GM18498 (cell line): Measurements from ENCODE around the gene PPP1R13B.
A peak's percentile ranks its signal among the peaks of the same experiment; 100 is the strongest.

Source experiments
- ATAC-seq: cut with Tn5 transposase; IDR thresholded peaks from one replicate; pipeline ENCODE4 v1.9.1; 2021; ENCODE audit warnings: mild to moderate bottlenecking, moderate library complexity; ENCODE audit not compliant: unreplicated experiment

Gene PPP1R13B

GRCh38 chr14:103702497-103703432 lies 144.6 kb downstream of the PPP1R13B start:
- ATAC-seq = no peak

- no peak for ATAC-seq
Measured at GRCh38 chr14:103702095-103702494, 145.3 kb downstream of the PPP1R13B start.

DNA sequence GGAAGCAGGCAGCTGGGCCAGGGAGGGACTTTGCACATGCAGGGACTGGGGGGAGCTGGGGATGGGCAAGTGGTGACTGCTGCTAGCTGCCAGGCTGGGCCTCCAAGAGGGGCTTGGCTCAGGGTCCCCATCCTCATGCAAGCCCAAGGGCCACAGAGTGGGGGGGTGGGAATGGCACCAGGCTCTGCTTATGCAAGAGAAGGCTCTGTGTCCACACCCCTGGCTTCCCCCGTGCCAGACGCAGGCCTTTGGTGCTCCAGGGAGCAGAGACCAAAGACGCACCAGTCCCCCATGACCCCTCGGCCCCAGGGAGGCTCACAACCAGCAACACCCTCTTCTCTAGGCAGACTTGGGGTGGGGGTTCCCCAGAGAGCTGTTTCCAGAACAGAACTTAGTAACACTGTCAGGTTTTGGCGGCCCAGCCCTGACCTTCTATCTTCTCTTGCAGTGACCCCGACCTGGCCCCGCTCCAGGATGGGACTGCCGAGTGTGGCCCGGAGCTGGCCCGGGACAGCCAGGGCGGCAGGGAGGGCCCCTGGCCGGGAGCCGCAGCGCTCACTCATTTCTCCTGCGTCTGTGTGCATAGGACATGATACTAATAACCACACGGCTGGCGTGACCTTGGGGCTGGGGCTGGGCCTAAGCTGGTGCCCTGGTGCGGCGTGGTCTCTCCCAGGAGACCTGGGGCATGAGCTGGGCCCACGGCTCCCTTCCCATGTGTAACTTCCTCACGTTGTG lies 146.5 kb downstream of the PPP1R13B start:
- no peak for ATAC-seq

DNA sequence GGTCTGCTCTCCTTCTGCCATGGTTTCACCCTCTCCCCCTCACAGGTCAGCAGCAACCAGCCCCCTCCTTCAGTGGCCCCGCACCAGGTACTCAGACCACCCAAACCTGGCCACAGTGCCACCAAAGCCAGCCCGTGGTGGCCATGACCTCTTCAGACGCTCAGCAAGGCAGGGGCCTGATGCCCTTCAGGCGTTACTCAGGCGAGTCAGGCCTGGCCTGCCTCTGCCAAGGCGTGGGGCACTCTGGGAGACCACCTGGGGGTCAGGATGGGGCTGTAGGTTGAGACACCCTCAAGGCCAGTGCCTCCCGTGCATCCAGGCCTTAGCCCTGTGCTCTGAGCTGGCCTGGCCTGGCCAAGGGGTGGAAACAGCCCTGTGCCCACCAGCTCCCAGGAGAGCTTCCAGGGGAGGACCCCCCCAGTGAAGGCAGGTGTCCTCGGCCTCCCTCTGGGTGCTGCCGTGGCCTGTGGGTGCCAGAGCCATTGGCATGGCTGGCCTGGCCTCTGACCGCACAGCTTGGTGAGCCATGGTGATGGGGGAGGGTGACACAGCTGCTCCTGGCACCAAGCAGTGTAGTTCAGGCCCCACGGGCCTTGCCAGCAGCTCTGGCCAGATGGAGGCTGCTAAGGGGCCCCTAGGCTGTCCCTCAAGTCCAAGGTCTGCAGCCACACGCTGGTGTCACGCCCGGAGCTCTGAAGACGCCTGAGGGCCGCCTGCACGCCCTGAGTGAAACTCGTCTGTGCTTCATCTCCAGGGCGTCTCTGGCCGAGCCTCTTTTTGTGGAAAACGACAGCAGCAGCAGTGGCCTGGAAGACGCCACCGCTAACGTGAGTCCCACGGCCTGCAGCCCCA lies 147.2 kb downstream of the PPP1R13B start:
- ATAC-seq = no peak

DNA sequence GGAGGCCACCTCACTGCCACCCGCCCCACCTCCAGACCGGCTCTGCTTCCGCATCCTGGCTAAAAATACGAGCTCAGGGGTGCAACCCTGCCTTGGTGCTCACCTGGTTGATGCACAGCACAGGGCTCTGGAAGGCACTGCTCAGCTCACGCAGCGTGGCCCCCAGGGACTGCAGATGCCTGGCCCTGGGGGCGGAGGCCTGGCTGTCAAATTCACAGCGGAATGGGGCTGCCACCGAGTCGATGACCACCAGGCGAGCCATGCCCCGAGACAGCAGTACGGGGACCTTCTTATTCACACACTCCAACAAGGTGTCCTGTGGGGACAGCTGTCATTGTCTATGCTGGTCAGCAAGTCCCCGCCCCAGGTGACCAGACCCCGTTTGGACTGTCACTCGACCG lies 148.1 kb downstream of the PPP1R13B start:
- ATAC-seq = no peak

DNA sequence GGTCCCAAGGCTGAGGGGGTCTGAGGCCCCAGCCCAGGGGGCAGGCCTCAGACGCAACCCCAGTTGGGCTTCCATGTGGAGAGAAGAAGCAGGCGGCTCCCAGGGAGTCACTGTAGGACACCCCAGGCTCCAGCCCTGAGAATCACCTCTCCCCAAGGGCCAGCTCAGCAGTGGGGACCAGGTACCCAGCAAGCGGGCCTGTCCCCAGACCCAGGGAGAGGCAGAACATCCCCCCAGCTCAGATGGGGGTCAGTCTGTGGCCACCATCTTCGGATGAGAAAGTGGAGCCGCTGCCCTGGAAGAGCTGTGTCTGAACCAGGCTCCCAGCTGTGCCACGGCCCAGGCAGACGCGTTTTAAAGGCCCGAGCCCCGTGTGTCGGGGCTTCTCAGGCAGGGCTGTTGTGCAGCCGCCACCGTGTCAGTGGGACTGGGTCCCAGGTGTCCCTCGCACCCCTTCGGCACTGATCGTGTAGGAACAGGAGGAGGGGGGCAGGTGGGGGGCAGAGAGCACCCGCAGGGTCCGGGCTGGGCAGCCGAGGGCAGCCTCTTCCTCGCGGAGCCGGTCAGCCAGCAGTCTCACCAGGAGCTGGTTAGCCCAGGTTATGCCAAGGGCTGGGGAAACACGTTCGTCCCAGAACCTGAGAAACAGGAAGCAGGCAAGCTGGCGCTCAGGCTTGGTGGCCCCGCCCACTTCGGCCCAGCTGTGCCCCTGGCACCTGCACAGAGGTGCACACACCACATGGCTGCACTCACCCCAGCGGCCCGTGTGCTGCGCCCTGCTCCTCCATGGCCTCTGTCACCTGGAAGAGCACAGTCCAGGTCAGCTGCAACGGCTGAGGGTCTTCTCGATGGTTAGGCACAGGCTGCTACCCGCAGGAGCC lies 148.8 kb downstream of the PPP1R13B start:
- no peak for ATAC-seq

DNA sequence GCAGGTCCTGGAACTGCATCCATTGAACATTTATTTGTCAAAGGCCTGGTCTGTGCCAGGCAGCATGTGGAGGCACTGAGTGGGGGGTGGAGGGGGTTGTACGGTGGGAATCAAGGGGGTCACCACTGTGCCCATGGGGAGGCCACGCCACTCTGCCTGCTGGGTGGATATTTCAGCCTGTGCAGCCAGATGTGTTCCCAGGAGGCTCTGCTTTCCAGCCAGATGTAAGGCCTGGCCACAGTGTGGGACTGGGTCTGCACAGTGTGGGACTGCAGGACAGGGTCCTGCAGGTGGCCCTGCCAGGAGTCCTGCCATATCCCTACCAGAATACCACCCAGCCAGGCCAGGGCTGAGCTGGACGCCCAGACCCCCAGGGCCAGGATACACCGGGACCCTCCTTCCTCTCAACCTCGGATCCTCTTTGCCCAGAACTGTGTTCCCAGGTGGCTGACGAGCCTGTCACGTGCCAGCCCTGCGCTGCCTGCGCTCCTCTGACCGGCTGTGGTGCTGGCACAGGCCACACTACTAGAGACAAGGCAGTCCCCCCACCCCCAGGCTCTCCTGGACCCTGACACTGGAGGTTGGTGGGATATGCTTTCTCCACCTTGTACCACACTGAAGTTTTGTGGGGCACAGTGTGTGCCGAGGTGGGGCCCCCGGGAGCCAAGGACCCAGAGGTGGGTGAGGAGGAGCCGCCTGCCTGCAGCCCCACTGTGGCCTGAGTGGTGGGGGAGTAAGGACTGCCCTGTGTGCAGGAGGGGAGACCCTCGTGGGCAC lies 149.6 kb downstream of the PPP1R13B start:
- no peak for ATAC-seq

- no peak for ATAC-seq
Measured at GRCh38 chr14:103697206-103697602, 150.2 kb downstream of the PPP1R13B start.

- ATAC-seq = no peak
Measured at GRCh38 chr14:103696466-103697071, 150.8 kb downstream of the PPP1R13B start.

DNA sequence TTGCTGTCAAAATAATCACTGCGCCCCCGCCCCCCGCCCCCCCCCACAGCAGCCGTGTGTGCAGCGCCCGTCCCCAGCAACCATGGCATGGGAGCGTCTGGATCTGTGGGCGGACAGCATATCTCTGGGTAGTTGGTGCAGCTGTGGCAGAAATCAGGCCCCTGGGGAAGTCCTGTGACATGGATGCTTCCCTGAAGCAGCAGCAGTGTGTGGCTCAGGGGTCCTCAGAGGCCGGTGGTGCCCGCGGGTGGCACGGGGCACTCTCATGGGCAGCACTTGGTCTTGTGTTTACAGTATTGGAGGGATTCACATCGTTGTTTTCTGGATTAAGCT lies 151.3 kb downstream of the PPP1R13B start:
- ATAC-seq = no peak

DNA sequence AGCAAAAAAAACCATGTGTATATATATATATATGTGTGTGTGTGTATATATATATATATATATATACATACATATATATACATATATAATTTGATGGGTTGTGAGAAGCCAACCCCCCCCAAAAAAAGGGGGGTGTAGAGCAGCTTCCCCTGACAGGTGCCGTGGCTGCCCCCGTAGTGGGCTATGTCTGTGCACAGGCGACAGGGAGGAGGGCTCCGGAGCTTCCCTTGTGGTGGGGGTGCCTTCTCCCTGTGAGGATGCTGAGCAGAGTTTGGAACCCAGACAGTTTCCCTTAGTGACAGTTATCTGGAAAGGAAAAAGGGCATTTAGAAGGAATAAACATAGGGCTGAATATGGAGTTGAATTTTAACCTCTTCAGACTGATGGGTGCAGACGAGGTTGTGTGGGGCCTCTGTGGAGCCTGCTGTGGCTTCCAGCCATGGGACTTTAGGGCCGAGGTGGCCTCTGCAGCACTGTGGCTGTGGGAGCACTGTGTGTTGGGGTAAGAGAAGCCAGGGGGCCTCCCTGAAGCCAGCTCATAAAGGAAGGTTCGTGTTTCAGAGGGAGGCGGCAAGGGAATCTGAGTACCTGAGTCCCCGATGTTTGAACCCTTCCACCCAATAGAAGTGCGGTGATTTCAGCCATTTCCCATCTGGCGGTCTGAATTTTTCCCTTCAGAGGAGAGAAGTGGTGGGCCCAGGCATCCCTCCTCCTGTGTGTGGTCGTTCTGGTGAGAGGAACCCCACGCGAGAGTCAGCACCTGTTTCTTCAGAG lies 151.9 kb downstream of the PPP1R13B start:
- ATAC-seq = no peak

DNA sequence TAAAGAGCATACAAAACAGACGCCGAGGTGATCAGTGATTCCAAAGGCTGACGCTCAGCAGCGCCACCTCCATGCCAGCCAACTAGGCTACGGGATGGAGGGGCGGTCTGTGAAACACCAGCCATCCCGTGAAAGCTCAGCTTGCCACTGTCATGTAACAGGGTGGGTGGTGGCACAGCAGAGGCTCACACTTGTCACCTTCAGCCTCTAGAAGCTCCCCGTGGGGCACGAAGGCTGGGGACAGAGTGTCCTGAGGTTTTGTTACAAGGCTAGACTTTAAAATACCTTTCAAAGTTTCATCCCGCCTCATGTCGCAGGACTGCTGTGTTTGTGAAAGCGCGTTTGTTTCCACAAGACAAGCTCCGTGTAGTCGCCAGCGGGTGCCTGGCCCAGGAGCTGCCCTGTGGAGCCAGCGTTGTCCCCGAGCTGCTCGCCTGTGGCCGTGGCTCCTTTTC lies 152.8 kb downstream of the PPP1R13B start:
- no peak for ATAC-seq

DNA sequence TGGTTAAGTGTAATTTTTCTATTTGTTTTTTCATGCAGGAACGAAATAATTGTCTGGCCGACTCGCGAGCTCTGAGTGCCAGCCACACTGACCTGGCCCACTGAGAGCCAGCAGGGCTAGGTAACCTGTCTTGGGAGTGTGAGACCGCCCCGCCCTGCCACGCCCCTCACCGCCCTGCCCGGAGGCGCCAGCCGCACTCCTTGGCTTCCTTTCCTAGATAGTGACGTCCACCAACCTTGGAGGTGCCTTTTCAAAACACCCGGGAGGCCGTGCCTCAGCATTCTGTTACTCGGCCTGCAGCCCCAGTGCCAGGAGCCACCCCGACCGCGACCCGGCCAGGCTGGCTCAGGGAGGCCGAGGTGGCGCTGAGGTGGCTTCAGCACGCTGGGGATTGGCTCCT lies 153.9 kb downstream of the PPP1R13B start:
- no peak for ATAC-seq

DNA sequence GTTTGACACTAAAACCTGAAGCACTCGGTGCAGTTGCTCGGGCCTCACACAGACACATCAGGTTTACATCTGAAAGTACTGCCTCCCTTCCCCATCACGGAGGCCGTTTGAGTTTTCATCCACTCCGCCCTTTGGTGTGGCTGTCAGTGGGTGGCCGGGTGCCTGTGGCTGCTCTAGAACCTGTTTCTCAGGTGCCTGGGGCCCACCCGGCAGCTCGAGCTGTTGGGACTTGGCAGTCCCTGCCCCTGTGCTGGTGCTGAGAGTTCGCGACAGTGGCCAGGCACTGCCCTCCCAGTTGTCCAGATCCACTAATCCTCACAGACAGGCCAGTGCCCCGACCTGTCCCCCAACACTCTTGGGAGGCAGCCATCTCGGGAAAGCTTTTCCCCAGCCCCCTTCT lies 154.5 kb downstream of the PPP1R13B start:
- ATAC-seq = no peak

DNA sequence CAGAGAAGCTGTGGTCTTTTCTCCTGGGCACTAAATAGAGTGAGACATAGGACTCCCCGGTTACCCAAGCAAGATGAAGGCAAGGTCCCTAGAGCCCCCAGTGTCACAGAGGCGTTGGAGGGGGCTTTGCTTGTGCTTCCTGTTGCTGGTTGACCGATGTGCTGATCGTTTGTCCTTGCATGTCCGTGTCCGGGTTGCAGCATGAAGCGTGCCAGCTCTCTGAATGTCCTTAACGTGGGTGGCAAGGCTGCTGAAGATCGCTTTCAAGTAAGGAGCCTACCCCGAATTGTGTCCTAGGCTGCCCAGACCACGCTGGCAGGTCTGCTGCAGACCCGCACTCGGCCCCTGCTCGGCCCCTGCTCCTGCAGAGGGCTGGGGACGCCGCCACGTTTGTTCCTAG lies 155.2 kb downstream of the PPP1R13B start:
- peak; percentile 8 for ATAC-seq

DNA sequence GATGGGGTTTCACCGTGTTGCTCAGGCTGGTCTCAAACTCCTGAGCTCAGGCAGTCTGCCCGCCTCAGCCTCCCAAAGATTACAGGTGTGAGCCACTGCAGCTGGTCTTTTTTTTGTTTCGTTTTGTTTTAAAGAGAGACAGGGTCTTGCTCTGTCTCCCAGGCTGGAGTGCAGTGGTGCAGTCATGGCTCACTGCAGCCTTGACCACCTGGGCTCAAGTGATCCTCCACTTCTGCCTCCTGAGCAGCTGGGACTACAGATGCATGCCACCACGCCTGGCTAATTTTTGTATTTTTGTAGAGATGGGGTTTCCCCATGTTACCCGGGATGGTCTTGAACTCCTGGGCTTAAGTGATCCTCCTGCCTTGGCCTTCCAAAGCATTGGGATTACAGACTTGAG lies 155.7 kb downstream of the PPP1R13B start:
- peak; percentile 53 for ATAC-seq

DNA sequence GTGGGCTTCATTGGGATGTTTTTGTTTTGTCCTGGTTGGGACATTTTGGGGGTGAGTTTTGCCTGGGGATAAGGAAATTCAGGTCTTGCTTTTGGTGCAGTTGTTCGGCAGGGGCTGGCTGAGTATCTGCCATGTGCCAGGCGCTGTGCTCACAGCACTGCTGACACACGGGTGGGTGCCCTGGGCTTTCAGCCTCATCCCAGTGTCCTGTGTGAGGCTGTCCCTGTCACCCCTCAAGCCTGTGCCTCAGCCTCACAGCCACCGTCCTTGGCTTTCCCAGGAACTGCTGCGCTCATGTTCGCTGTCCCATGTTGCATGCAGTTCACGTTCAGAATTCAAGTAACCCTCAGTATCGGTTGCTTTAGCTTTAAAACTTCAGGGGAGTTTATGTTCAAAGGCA lies 157.0 kb downstream of the PPP1R13B start:
- ATAC-seq = no peak
